H1 (cell line): ENCODE results near the gene OGFRL1. TPM values are rescaled to one million over a fixed set of nuclear protein-coding genes. Genes with fewer than 3 reads are reported as not detected.

Experiments
- CTCF ChIA-PET: fragments of 300-600 bp; sonication (Branson Sonifier 250); formaldehyde crosslinking; loops from one replicate; lab custom pipeline; 2021; ENCODE audit not compliant: partially characterized antibody; lab: Charles Lee
- POLR2A ChIA-PET: fragments of 300-600 bp; sonication (Branson Sonifier 250); formaldehyde crosslinking; loops from one replicate; lab custom pipeline; 2021; ENCODE audit warnings: inconsistent platforms; ENCODE audit not compliant: partially characterized antibody; lab: Charles Lee
- DNase-seq, 2 experiments: peaks; one replicate each; pipeline versions ENCODE4 v3.0.0 to v3.0.0-alpha.2; 2010 to 2022; ENCODE audit warnings: low spot score in 2 of 2, low read depth in 1 of 2, mixed read lengths in 1 of 2
- FAIRE-seq: peaks from 2 replicates; lab custom pipeline; 2011; peaks lifted over from hg19 to GRCh38; lab: Jason Lieb, UNC
- H2AFZ ChIP-seq: 2 replicates; pipeline ENCODE4 v1.8.1; 2012; ENCODE audit warnings: low read length, inconsistent platforms
- H2AK5ac ChIP-seq: 2 replicates; pipeline ENCODE4 v1.6.1; 2013; ENCODE audit warnings: low read depth, low read length
- H2BK120ac ChIP-seq: replicated peaks from 2 replicates; pipeline ENCODE3; 2013; ENCODE audit warnings: low read depth, low read length, inconsistent platforms
- H2BK12ac ChIP-seq: 2 replicates; pipeline ENCODE4 v1.6.1; 2013; ENCODE audit warnings: low read depth, low read length
- H2BK15ac ChIP-seq: 2 replicates; pipeline ENCODE4 v1.6.1; 2013; ENCODE audit warnings: low read length
- H2BK20ac ChIP-seq: 2 replicates; pipeline ENCODE4 v1.6.1; 2013; ENCODE audit warnings: low read length
- H2BK5ac ChIP-seq: 2 replicates; pipeline ENCODE4 v1.6.1; 2013; ENCODE audit warnings: low read depth, low read length
- H3K14ac ChIP-seq: 2 replicates; pipeline ENCODE4 v1.6.1; 2013; ENCODE audit warnings: inconsistent platforms; ENCODE audit not compliant: insufficient read length
- H3K18ac ChIP-seq: 2 replicates; pipeline ENCODE4 v1.6.1; 2013; ENCODE audit warnings: low read length; ENCODE audit errors: extremely low read depth
- H3K23ac ChIP-seq: 2 replicates; pipeline ENCODE4 v1.6.1; 2013; ENCODE audit warnings: inconsistent platforms; ENCODE audit not compliant: insufficient read length
- H3K23me2 ChIP-seq: 2 replicates; pipeline ENCODE4 v1.6.1; 2013; ENCODE audit warnings: low read depth, low read length
- H3K27ac ChIP-seq: 2 replicates; pipeline ENCODE4 v1.6.1; 2011; ENCODE audit warnings: low read depth, low read length, inconsistent platforms
- H3K27me3 ChIP-seq, 4 experiments: replicated peaks in 1 of 4; 1 replicate in 1 of 4; 2 replicates in 3 of 4; pipeline versions ENCODE4 v1.6.1 to v1.8.1; 2011 to 2013; ENCODE audit warnings: low read length in 3 of 4, mild to moderate bottlenecking in 3 of 4, inconsistent platforms in 2 of 4, mixed read lengths in 2 of 4, moderate library complexity in 1 of 4; ENCODE audit not compliant: control insufficient read depth in 3 of 4, insufficient read depth in 3 of 4; ENCODE audit errors: extremely low read depth in 1 of 4
- H3K36me3 ChIP-seq, 4 experiments: 2 replicates each; pipeline versions ENCODE4 v1.6.1 to v1.8.1; 2011 to 2013; ENCODE audit warnings: mild to moderate bottlenecking in 4 of 4, low read length in 3 of 4, moderate library complexity in 2 of 4, control low read depth in 1 of 4, inconsistent platforms in 1 of 4; ENCODE audit not compliant: insufficient read depth in 4 of 4, control insufficient read depth in 2 of 4
- H3K4ac ChIP-seq: replicated peaks from 2 replicates; pipeline ENCODE3; 2013; ENCODE audit warnings: low read length, low read depth, mixed read lengths, inconsistent platforms; ENCODE audit not compliant: insufficient read length
- H3K4me1 ChIP-seq, 4 experiments: replicated peaks in 1 of 4; 1 replicate in 1 of 4; 2 replicates in 3 of 4; pipeline versions ENCODE4 v1.6.1 to v1.8.1; 2011 to 2013; ENCODE audit warnings: low read length in 3 of 4, inconsistent platforms in 2 of 4, mixed read lengths in 1 of 4; ENCODE audit not compliant: insufficient read depth in 4 of 4, control insufficient read depth in 3 of 4
- H3K4me2 ChIP-seq, 2 experiments: 2 replicates each; pipeline versions ENCODE4 v1.6.1 to v1.8.1; 2011 to 2013; ENCODE audit warnings: low read depth in 2 of 2, low read length in 2 of 2, control low read depth in 1 of 2, inconsistent platforms in 1 of 2, mild to moderate bottlenecking in 1 of 2; ENCODE audit not compliant: insufficient read depth in 1 of 2
- H3K4me3 ChIP-seq, 4 experiments: fragments of 200-600, 300-600 bp in 1 of 4; sonication (generic), shearing (Covaris generic), sonication (Bioruptor Twin) in 1 of 4; 2 replicates each; pipeline versions ENCODE4 v1.5.1 to v1.8.1; 2011 to 2016; ENCODE audit warnings: low read length in 4 of 4, low read depth in 3 of 4, control low read depth in 2 of 4, inconsistent platforms in 2 of 4, mild to moderate bottlenecking in 2 of 4, mixed read lengths in 1 of 4, moderate library complexity in 1 of 4; ENCODE audit not compliant: insufficient read depth in 2 of 4; ENCODE audit errors: extremely low read depth in 1 of 4
- H3K56ac ChIP-seq: replicated peaks from 2 replicates; pipeline ENCODE3; 2013; ENCODE audit warnings: low read depth, mild to moderate bottlenecking, mixed read lengths, low read length, inconsistent platforms; ENCODE audit not compliant: insufficient read length
- H3K79me1 ChIP-seq: 2 replicates; pipeline ENCODE4 v1.6.1; 2013; ENCODE audit warnings: low read depth, low read length, control low read depth
- H3K79me2 ChIP-seq, 2 experiments: 2 replicates each; pipeline versions ENCODE4 v1.6.1 to v1.8.1; 2012 to 2013; ENCODE audit warnings: low read length in 2 of 2, mild to moderate bottlenecking in 2 of 2, inconsistent platforms in 1 of 2; ENCODE audit not compliant: insufficient read depth in 2 of 2, control insufficient read depth in 1 of 2
- H3K9ac ChIP-seq, 4 experiments: replicated peaks in 1 of 4; 1 replicate in 1 of 4; 2 replicates in 3 of 4; pipeline versions ENCODE4 v1.6.1 to v1.8.1; 2011 to 2013; ENCODE audit warnings: low read depth in 3 of 4, low read length in 3 of 4, control low read depth in 2 of 4, mild to moderate bottlenecking in 2 of 4, moderate library complexity in 2 of 4, inconsistent platforms in 1 of 4; ENCODE audit errors: extremely low read depth in 1 of 4
- H3K9me3 ChIP-seq, 2 experiments: 2 replicates each; pipeline versions ENCODE4 v1.6.1 to v1.8.1; 2012 to 2013; ENCODE audit warnings: mild to moderate bottlenecking in 2 of 2, moderate library complexity in 2 of 2, control low read depth in 1 of 2, inconsistent platforms in 1 of 2, low read depth in 1 of 2, low read length in 1 of 2, mixed read lengths in 1 of 2; ENCODE audit not compliant: insufficient read depth in 2 of 2
- H4K20me1 ChIP-seq, 2 experiments: replicated peaks in 1 of 2; 2 replicates each; pipeline versions ENCODE3 to v1.8.1; 2011 to 2013; ENCODE audit warnings: inconsistent platforms in 2 of 2, low read length in 2 of 2, mild to moderate bottlenecking in 1 of 2; ENCODE audit not compliant: insufficient read depth in 2 of 2, control insufficient read depth in 1 of 2
- H4K5ac ChIP-seq: 2 replicates; pipeline ENCODE4 v1.6.1; 2013; ENCODE audit warnings: low read length, low read depth, mixed read lengths, inconsistent platforms; ENCODE audit not compliant: insufficient read length
- H4K8ac ChIP-seq: 2 replicates; pipeline ENCODE4 v1.8.0; 2013; ENCODE audit warnings: mild to moderate bottlenecking, moderate library complexity, low read length, inconsistent platforms; ENCODE audit not compliant: insufficient read depth; ENCODE audit errors: extremely low read depth
- H4K91ac ChIP-seq: replicated peaks from 2 replicates; pipeline ENCODE3; 2013; ENCODE audit warnings: low read length, mixed read lengths, inconsistent platforms; ENCODE audit not compliant: insufficient read length
- RAD21 ChIP-seq, 2 experiments: IDR thresholded peaks in 1 of 2; conservative IDR thresholded peaks in 1 of 2; 2 replicates each; pipeline ENCODE4 v1.6.1; 2011; ENCODE audit warnings: low read depth in 2 of 2, low read length in 2 of 2, improper control_type of control experiment in 1 of 2, inconsistent platforms in 1 of 2, mild to moderate bottlenecking in 1 of 2, moderate library complexity in 1 of 2
- SP4 ChIP-seq: IDR thresholded peaks from 2 replicates; pipeline ENCODE4 v1.6.1; 2012; ENCODE audit warnings: low read length, inconsistent platforms
- WGBS, 2 experiments: shearing (Covaris generic) in 1 of 2; methylation state at CpG; one replicate each; pipeline versions ENCODE4 v1.1.6 to v1.1.7; 2013 to 2015; ENCODE audit warnings: low lambda C conversion rate in 2 of 2, mixed read lengths in 2 of 2, inconsistent platforms in 1 of 2, low coverage in 1 of 2, missing lambda C conversion rate in 1 of 2; ENCODE audit not compliant: insufficient replicate concordance in 2 of 2, insufficient coverage in 1 of 2, insufficient read length in 1 of 2; ENCODE audit errors: extremely low coverage in 1 of 2, missing lambda C conversion rate in 1 of 2; 5-methylcytosine and 5-hydroxymethylcytosine counted together
- polyA plus RNA-seq, 7 experiments: library from polyadenylated mRNA; depleted of rRNA in 3 of 7; stranded (reverse) in 5 of 7; unstranded in 2 of 7; fragments of >200 nt in 5 of 7; fragments of 200-250 nt in 2 of 7; gene quantifications; 1 replicate in 5 of 7; 2 replicates in 1 of 7; 4 replicates in 1 of 7; pipeline versions ENCODE4 v1.2.1 to v1.2.3, GENCODE V29; 2011 to 2013; ENCODE audit warnings: missing spikeins in 2 of 7, mixed read lengths in 2 of 7
- total RNA-seq: library from RNA; stranded (reverse); fragmentation: NEBNext Ultra II Directional; extraction: Animal tissue kit (Norgen Biotek cat#: 25700); gene quantifications from 2 replicates; pipeline ENCODE4 v1.2.1, GENCODE V29; 2021
- TF ChIP-seq, protein P1 (sequence below), 3 experiments: IDR thresholded peaks; 1 replicate in 2 of 3; 2 replicates in 1 of 3; pipeline versions ENCODE4 v1.5.1 to v1.6.1; 2011; ENCODE audit warnings: low read length in 3 of 3, mild to moderate bottlenecking in 3 of 3, inconsistent platforms in 2 of 3, low read depth in 1 of 3, moderate library complexity in 1 of 3; ENCODE audit not compliant: insufficient read depth in 1 of 3; ENCODE audit errors: control extremely low read depth in 1 of 3

The OGFRL1 gene
- total and polyA plus RNA-seq, 2 of the 8 experiments (the other 6 are each of a cell fraction or from before 2014, with no cell fraction given): 1.1 to 9.0 TPM

DNA sequence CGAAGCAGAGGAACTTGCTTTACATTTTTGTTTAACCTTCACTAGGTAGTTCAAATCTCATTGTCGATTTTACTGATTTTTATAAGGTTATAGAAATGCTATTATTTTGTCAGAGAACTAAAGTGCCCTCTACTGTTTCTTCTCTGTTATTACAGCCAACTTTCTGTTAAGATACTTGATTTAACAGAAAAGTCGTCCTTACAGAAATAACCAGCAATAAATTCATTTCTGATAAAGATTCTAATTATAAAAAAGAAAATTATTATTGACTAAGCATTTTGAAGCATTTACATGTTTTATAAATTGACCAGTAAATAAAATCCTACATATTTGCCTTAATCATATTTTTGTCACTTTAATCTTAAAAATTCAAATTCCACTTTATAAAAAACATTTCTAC lies 60.8 kb downstream of the OGFRL1 start:
- no peak overlapping the region for H3K14ac ChIP-seq
- 56% methylated on average over 3 of the region's 3 CpGs; no CpG with 5 or more reads in 1 of the 2 experiments for WGBS, 2 experiments
- no peak overlapping the region for H2BK12ac ChIP-seq
- H2AFZ ChIP-seq: no peak overlapping the region
- no peak overlapping the region for H3K23ac ChIP-seq
- H3K36me3 ChIP-seq: no peaks in the 10 kb centered on the region
- no peak overlapping the region for H3K56ac ChIP-seq
- H3K23me2 ChIP-seq: no peaks in the 10 kb centered on the region
- DNase-seq (no peak), FAIRE-seq (no peak)
- H3K27me3 ChIP-seq: no peaks in the 10 kb centered on the region
- no peak overlapping the region for H4K91ac ChIP-seq
- H3K4me1 ChIP-seq: no peaks in the 10 kb centered on the region
- H3K18ac ChIP-seq: no peak overlapping the region
- H2AK5ac ChIP-seq: no peak overlapping the region
- no peak overlapping the region for H4K8ac ChIP-seq
- ChIA-PET POLR2A (no interaction called here), CTCF (interaction anchor here (1.8 to 2.8 kb wide), 2 partner anchors 159 to 164 kb away, joined by 5 to 14 read pairs; no protein-coding TSS in a partner anchor)
- no peak overlapping the region for H3K9ac ChIP-seq
- no peak overlapping the region for H4K5ac ChIP-seq
- H2BK5ac ChIP-seq: no peak overlapping the region
- H3K79me2 ChIP-seq: no peaks in the 10 kb centered on the region
- H3K27ac ChIP-seq: no peak overlapping the region
- H3K4ac ChIP-seq: no peak overlapping the region
- no peak overlapping the region for H2BK120ac ChIP-seq
- no peaks in the 10 kb centered on the region for H4K20me1 ChIP-seq
- TF ChIP-seq SP4: no peak
- TF ChIP-seq, protein P1, sequence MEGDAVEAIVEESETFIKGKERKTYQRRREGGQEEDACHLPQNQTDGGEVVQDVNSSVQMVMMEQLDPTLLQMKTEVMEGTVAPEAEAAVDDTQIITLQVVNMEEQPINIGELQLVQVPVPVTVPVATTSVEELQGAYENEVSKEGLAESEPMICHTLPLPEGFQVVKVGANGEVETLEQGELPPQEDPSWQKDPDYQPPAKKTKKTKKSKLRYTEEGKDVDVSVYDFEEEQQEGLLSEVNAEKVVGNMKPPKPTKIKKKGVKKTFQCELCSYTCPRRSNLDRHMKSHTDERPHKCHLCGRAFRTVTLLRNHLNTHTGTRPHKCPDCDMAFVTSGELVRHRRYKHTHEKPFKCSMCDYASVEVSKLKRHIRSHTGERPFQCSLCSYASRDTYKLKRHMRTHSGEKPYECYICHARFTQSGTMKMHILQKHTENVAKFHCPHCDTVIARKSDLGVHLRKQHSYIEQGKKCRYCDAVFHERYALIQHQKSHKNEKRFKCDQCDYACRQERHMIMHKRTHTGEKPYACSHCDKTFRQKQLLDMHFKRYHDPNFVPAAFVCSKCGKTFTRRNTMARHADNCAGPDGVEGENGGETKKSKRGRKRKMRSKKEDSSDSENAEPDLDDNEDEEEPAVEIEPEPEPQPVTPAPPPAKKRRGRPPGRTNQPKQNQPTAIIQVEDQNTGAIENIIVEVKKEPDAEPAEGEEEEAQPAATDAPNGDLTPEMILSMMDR (IDR thresholded peaks at IDR 0.05; ENCODE audit: control extremely low read depth in 1 of 3, insufficient read depth in 1 of 3, low read depth in 1 of 3, low read length in 3 of 3): peak in 2 of 3 experiments; percentile 8 to 25; a peak in 2 of 4 replicates
- TF ChIP-seq RAD21 (IDR thresholded peaks at IDR 0.05 in 1 of 2, conservative IDR thresholded peaks at IDR 0.05 in 1 of 2; ENCODE audit: low read depth in 2 of 2, low read length in 2 of 2): peak; percentile 51 to 60
- TF ChIP-seq, all 59 proteins: peak for 2
- H2BK20ac ChIP-seq: no peak overlapping the region
- no peak overlapping the region for H3K4me3 ChIP-seq
- no peaks in the 10 kb centered on the region for H3K9me3 ChIP-seq
- no peaks in the 10 kb centered on the region for H3K79me1 ChIP-seq
- H3K4me2 ChIP-seq: no peak overlapping the region
- H2BK15ac ChIP-seq: no peak overlapping the region
